ENCODE data around the gene RGS21. TPM values are rescaled to one million over a fixed set of nuclear protein-coding genes. Genes with fewer than 3 reads are reported as not detected.

RGS21 gene
- not detected for total RNA-seq
- not detected for polyA plus RNA-seq
- long read RNA-seq, donor 1: 0 reads
- long read RNA-seq, donor 2: 0 reads
- long read RNA-seq, donor 3: 0 reads

- ATAC-seq: no peak
- TF ChIP-seq CTCF (IDR thresholded peaks at IDR 0.05) (no peak), POLR2A (IDR thresholded peaks at IDR 0.05) (no peak)
- intact Hi-C loops (cut with DNase I): loop anchor here in 1 of 10 donors (10.0 kb wide), 1 partner anchor 322 kb away; no protein-coding TSS in a partner anchor
- Histone ChIP-seq H3K27me3 (no peaks in the 10 kb centered on the region), H3K27ac (no peak within 1 kb of the TSS), H3K9me3 (no peaks in the 10 kb centered on the region), H3K4me1 (no peaks in the 10 kb centered on the region), H3K36me3 (no peaks in the 10 kb centered on the region), H3K4me3 (no peak within 1 kb of the TSS)
- no peak for DNase-seq
- 30 to 49% (median 44%) methylated on average over 2 of the region's 2 CpGs for WGBS, 4 donors
These were observed at the start of gene RGS21 for GRCh38 chr1:192316942-192317450. Gene RGS21, plus strand, starts transcription at chr1:192316992. Its CDS starts 26,045 bp downstream, at chr1:192343037.

GRCh38 chr1:192268468-192269052 is 48.2 kb upstream of the RGS21 start:
- DNase-seq: no peak
- WGBS, 4 donors: 84 to 94% (median 90%) methylated on average over 6 of the region's 6 CpGs
- Histone ChIP-seq H3K4me3 (no peak overlapping the region), H3K36me3 (no peaks in the 10 kb centered on the region), H3K27ac (no peak overlapping the region), H3K9me3 (no peaks in the 10 kb centered on the region), H3K4me1 (no peaks in the 10 kb centered on the region), H3K27me3 (no peaks in the 10 kb centered on the region)
- ATAC-seq: no peak
- intact Hi-C loops (cut with DNase I): no loop called here
- TF ChIP-seq CTCF (IDR thresholded peaks at IDR 0.05) (no peak), POLR2A (IDR thresholded peaks at IDR 0.05) (no peak)

GRCh38 chr1:192270398-192270797 is 46.4 kb upstream of the RGS21 start:
- Histone ChIP-seq H3K9me3 (no peaks in the 10 kb centered on the region), H3K36me3 (no peaks in the 10 kb centered on the region), H3K4me1 (no peaks in the 10 kb centered on the region), H3K27me3 (no peaks in the 10 kb centered on the region), H3K27ac (no peak overlapping the region), H3K4me3 (no peak overlapping the region)
- WGBS, 4 donors: 81 to 85% (median 83%) methylated on average over 1 of the region's 1 CpG
- TF ChIP-seq POLR2A (IDR thresholded peaks at IDR 0.05) (no peak), CTCF (IDR thresholded peaks at IDR 0.05) (no peak)
- ATAC-seq (no peak), DNase-seq (no peak)
- intact Hi-C loops (cut with DNase I): no loop called here

- WGBS, 4 donors: 48 to 54% (median 52%) methylated on average over 3 of the region's 3 CpGs
- Histone ChIP-seq H3K4me1 (no peaks in the 10 kb centered on the region), H3K4me3 (no peak overlapping the region), H3K9me3 (no peaks in the 10 kb centered on the region), H3K27ac (no peak overlapping the region), H3K36me3 (no peaks in the 10 kb centered on the region), H3K27me3 (no peaks in the 10 kb centered on the region)
- intact Hi-C loops (cut with DNase I): no loop called here
- no peak for DNase-seq
- no peak for TF ChIP-seq POLR2A (IDR thresholded peaks at IDR 0.05)
- TF ChIP-seq CTCF (IDR thresholded peaks at IDR 0.05): no peak
- no peak for ATAC-seq
These were observed 44.1 kb upstream of the RGS21 start for GRCh38 chr1:192272732-192273131.
